Inferior parietal cortex (tissue), 1 donor: ENCODE measurements around the gene DNAJC13.

Source experiments
- DNase-seq: peaks from one replicate; pipeline ENCODE4 v3.0.0-alpha.2; 2016; ENCODE audit errors: extremely low spot score

The DNAJC13 gene

DNA sequence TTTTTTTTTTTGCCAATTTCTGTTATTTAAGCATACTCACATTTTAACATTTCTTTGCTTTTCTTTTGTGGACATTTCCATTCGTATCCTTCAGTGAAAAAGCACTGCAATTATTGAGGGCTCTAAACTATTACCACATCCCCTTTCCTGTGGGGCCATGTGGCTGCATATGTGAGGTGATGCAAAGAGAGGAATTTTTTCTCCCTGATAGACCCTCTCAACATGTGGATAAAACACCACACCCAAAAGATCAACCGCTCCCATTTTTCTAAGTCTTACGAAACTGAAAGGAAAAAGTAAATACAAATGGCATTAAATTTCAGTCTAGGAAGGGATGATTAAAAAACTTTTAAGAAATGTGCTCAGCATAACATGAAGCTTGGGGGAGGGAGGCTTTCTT, 68.8 kb downstream of the DNAJC13 start:
- DNase-seq: no peak

DNA sequence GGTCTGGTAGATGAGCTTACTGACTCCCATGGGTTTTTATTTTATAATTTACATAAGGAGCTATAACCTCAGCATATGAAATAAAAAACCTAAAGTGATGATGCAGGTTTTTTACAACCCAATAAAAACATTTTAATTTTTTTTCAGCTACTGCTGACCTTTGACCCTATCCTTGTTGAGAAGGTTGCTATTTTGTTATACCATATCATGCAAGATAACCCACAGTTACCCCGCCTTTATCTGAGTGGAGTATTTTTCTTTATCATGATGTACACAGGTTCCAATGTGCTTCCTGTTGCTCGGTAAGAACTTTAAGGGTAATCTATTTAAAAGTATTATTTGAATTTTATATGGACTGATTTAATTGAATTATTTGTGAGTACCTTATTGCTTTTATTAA, 70.8 kb downstream of the DNAJC13 start:
- no peak for DNase-seq

DNA sequence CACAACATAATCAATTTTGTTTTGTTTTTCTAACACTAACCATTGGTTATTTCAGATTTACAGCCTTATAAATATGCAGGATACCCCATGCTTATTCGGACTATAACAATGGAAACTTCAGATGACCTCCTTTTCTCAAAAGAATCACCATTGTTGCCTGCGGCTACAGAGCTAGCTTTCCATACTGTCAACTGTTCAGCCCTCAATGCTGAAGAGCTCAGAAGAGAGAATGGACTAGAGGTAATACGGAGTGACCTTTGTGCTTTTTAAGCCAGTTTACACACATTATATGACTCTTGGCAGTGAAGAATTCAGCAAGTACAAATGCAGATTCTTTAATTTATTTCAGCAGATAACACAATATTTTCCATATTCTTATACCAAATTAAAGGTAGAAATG, 81.8 kb downstream of the DNAJC13 start:
- no peak for DNase-seq

DNA sequence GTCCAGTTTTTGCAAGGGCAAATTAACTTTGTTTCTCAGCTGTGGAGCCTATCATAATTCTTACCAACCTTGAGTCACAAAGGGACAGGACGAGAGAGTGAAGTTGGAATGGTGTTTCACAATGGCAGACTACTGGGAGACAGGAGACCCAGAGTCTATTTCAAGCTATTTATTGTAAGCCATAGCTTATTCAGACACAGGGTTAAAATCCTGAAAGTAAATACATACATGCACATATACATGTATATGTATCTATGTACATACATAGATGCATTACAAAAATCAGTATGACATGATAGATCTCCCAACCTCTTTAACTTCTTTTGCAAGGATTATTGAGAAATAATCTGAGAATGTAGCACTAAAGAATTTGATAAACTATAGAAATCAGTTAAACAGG, 86.3 kb downstream of the DNAJC13 start:
- DNase-seq: no peak

DNA sequence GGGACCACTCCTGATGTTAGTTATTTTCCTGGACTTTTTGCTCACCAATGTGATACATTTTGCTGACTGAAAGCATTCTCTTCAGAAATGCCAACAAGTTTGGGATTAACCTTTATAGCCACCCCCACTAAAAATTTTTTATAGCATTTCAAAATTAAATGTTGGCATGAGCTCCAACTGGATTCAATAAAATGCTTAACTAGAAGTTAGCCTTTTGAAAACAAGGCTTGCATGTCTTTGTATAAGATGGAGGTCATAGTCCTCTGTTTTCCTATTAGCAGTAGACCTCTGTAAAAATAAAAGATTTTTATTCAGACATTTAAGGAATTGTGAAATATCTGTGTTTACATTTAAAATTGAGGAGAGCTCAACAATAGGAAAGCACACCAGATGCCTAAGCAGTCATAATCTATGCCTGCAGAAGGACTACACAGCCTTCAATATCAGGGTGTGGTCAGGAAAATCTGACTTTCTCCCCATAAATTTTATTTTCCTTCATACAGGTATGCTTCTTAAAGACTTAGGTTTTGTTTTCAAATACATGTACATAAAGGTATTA, 87.2 kb downstream of the DNAJC13 start:
- no peak for DNase-seq

DNA sequence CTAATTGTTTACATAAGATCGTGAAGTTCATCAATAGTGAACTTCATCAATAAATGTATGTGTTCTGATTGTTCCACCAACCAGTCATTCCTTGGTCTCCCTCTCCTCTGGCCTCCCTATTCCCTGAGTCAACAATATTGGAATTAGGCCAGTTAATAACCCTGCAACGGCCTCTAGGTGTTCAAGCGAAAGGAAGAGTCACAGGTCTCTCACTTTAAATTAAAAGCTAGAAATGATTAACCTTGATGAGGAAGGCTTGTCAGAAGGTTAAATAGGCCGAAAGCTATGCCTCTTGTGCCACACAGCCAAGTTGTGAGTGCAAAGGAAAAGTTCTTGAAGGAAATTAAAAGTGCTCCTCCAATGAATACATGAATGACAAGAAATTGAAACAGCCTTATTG, 90.4 kb downstream of the DNAJC13 start:
- no peak for DNase-seq

DNA sequence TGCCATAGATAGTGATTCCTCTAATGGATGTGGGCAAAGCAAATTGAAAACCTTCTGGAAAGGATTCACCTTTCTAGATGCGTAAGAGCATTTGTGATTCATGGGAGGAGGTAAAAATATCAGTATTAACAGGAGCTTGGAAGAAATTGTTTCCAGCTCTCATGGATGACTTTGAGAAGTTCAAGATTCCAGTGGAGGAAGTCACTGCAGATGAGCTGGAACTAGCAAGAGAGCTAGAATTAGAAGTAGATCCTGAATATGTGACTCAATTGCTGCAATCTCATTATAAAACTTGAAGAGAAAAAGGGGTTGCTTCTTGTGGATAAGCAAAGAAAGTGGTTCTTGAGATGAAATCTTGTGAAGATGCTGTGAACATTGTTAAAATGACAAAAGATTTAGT, 91.8 kb downstream of the DNAJC13 start:
- DNase-seq: no peak

DNA sequence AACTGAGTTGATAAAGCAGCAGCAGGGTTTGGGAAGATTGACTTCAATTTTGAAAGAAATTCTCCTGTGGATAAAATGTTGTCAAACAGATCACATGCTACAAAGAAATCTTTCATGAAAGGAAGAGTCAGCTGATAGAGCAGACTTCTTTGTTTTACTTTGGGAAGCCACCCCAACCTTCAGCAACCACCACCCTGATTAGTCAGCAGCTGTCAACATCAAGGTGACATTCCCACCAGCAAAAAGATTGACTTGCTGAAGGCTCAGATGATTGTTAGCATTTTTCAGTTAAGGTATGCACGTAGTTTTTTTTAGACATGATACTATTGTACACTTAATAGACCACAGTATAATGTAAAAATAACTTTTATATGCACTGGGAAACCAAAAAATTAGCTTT, 92.2 kb downstream of the DNAJC13 start:
- no peak for DNase-seq

DNA sequence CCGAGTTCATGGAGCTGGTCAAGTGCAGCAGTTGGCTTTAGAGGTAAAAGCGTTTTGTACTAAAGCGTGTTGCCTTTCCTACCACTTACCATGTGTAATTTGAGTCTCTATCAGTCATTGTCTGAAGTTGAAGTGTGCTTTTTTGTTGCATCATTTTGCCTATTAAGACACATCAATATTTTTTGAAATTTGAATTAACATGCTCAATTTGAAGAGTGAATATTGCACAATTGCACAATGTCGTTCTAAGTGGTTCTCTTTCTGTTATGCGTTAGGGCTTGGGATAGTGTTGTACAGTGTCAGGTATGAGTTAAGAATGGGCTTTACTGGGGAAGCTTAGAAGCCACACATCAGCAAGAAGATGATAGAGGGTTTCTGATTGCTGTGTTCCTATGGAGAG, 95.8 kb downstream of the DNAJC13 start:
- DNase-seq: no peak

DNA sequence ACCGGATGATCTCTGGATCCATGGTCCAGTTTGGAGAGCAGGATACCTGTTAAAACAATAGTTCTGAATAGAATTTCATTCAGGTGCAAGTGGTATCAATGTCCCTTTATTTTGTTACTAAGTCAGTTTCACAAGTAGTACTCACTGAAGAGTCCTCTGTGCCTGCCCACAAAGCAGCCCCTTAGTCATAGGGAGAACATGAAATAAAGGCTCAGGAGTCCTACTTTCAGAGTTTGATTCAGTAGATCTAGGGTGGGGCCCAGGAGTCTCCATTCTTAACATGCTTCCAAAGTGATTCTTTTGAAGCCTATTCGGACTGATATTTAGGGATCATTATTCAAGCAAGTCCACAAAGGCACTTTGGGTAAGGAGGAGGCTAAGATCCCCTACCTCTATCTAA, 100.0 kb downstream of the DNAJC13 start:
- DNase-seq: no peak

DNA sequence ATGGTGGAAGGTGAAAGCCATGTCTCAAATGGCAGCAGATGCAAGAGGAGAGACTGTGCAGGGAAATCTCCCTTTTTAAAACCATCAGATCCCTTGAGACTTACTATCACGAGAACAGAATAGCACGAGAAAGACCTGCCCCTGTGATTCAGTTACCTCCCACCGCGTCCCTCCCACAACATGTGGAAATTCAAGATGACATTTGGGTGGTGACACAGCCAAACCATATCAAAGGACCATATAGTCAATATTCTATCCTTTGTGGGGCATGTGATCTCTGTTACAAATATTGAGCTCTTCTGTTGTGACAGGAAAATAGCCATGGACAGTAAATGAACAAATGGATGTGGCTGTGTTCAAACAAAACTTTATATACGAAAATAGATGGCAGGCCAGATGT, 102.6 kb downstream of the DNAJC13 start:
- DNase-seq: no peak

DNA sequence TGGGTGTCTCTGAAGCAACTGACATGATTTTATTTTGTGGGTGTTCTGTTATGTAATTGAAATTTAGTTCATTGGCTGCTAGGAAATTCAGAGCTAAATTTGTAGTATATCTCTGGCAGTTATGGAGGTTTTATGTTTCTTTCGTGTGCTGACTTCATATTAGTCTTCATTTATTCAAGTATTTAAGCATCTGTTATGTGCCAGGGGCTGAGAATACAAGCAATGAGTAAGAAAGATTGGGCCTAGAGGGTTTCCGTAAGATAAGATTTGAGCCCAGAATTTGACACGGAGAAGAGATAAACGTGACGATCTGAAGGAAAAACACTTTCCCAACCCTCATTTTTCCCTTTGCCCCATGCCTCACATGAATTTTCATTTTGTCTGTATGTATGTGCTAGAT, 104.6 kb downstream of the DNAJC13 start:
- peak; percentile 57 for DNase-seq

DNA sequence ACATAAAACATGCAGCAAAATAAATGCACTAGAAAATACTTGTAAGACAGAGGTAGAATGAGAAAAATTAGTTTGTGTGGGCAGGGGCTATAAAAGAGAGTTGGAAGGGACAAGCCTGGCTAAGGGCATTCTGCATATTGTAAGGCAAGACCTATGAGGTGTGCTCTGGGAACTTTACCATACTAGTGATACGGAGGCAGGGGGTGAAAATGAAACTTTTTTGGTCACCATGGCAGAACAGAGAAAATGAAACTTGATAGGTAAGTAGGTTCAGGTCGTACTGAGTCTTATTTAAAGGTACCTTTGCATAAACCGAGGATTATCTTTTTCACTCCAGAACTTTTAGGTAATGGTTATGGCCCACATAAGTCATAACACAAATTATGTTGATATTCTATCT, 105.1 kb downstream of the DNAJC13 start:
- no peak for DNase-seq

DNA sequence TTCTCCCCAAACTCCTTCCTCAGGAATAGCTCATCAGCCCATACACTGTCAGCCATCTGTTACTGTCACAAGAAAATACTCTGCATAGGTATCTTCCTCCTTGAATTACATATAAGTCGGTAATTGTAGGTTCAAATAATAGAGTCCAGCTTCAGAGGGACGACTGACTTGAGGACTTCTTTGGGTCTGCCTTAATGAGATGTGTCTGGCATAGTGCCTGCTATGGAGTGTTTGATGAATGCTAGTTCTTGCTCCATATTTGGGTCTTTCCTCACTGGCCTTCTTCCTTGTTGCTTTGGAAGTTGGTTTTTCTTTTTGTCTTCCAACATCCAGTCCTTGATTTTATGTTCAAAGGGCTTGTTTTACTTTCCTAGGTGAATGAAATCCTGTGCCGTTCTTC, 113.3 kb downstream of the DNAJC13 start:
- no peak for DNase-seq

DNA sequence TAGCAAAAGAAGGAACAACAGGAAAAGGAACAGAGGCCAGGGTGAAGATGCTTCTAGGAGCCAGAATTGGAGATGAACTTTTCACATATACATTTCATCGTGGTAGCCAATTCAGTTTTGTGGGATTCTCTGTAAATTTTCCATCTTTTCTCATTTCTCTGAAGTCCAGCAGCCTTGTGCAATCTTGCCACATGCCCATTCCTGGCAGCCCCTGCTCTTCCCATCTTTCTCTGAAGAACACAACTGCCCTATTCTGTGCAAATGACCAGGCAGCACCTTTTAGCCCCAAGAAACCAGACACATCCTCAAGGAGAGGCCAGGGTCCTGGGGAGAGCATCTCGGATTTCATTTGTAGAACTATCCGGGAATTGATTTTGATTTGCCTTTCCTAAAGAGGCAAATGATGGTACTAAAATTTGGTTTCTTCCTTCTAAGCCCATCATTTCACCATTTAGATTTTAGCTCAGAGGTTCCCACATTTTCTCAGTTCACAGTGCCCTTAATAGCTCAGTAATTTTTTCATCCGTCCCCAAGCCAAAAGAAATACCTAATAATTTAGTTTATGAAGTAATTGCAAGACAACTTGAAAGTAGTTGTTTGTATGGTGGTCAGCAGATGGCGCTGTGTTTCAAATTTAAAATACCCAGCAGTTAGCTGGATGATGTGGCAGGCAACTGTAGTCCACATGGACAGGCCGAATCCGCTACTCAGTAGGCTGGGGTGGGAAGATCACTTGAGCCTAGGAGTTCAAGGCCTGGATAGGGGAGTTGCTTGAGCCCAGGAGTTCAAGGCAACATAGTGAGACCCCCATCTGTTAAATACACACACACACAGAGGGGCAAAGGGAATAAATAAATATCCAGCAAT, 118.5 kb downstream of the DNAJC13 start:
- DNase-seq: peak; percentile 69

DNA sequence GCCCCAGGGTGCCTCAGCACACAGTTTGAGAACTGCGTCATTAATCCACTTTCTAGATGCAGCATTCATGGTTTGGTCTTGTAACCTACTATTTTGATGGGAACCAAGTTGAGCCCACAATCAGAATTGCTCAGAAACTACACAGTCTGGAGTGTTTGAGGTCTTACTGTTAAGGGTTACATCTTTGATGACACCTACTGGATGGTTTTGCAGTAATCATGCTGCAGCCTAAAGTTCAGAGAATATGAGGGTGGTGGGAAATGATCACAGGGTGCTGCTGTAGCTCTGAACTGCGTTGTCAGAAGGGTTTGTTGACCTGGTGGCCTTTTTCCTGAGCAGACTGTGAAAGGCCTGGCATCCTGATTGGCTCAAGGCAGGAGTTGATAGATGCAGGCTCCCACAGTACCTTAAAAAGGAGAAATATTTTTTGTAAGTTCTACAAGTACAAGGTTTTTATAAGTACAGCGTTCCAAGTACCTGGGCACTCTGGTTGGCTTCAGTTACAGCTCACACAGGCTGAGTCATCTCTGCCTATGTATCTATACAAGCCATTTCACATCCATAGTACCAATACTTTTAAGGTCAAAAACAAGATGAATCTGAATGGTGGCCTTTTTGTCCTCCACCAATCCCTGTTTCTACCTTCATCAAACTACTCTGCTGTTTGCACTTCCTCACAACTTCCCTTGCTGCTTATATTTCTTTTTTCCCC, 119.3 kb downstream of the DNAJC13 start:
- DNase-seq: no peak

DNA sequence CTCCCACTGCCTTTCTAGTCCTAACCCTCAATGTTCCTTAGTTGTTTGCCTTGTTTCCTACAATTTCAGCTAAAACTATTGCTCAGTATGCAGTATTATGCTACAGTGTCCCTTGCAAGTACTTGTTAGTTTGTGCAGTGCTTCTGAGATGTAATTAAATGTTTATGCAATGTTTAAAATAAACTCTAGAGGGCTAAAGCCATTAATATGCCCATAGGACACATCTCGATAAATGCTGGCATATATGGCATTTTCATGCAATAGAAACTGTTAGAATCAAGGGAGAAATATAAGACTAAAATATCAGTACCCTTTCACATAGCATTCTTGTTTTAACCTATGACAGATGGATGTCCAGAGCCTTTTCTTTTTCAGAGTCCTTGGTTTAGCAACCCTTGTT, 120.0 kb downstream of the DNAJC13 start:
- DNase-seq: no peak

DNA sequence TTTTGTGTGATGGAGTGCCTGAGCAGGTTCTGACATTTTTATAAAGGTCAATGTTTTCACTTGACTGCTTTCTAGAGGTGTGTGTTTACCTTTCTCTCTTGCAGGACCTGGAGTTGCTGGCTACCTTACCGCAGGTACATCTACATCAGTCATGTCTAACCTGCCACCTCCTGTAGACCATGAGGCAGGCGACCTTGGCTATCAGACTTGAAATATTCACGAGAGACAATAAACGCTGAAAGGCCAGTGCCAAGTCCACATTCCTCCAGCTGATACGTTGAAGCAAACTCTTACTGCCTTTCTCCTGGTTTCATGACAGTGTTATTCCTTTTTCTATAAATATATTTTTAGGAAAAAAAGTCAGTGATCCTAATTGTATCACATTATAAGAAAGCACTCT, 120.8 kb downstream of the DNAJC13 start:
- no peak for DNase-seq

DNA sequence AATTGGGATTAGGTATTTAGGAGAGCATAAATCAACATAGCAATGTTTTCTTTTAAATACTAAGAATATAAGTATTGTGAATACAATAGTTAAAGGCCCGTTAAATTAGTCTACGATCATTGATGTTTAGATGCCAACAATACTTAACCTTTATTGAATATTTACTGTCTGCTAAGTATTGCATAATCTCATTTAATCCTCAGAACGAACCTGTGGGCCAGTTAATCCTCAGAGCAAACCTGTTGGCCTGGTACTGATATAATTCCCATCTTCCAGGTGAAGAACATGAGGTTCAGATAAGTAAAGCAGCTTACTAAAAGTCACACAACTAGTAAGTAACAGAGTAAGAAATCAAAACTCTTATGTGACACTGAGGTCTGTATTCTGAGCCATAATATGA, 122.4 kb downstream of the DNAJC13 start:
- no peak for DNase-seq

DNA sequence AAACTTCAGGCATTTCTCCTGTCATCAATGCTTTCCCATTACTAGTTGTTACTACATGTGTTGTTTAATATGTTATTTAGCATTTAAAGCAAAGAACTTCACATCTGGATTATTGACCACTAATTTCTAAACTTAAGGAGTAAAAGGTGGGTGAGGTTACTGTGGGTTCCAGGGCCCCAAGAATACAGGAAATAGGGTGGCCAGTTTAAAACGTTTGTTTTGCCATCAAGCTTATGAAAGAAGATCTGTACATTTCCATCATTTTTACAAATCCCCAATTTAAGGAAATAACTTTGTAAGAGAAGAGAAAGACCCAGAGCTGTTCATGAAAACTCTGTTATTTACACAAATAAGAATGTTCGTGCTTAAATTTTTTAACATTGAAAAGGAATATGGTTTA, 125.3 kb downstream of the DNAJC13 start:
- DNase-seq: no peak

DNA sequence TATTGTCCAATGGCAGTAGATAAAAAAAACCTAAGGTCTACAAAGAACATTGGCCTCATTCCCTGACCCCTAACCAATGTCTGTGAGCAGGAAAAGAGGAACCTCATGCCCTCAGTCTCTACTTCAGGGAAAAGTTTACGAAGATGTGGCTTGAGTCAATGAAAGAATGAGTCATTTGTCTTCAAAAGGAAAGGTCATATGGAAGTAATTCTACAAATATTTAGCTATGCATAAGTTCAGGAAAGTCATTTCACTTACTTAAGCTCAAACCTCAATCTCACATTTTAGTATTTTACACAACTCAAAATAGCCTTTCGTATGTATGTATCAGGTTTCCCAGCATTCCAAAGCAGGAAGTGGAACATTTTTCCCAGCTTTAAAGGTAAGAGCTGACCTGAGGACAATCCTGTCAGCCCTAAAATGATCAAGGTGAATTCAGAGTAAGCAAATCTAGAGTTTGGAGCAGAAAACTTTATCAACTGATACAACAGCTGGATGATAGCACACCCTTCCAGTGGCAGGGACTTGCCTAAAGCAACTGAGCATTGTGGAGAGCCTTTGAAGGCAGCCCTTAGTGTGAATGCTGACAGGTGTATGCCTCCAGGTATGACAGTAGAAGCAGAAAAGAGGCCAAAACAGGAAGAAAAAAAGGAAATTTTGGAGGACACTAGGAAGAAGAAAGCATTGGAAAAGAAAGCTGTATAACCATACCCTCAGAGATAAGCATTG, 125.9 kb downstream of the DNAJC13 start:
- DNase-seq: no peak

DNA sequence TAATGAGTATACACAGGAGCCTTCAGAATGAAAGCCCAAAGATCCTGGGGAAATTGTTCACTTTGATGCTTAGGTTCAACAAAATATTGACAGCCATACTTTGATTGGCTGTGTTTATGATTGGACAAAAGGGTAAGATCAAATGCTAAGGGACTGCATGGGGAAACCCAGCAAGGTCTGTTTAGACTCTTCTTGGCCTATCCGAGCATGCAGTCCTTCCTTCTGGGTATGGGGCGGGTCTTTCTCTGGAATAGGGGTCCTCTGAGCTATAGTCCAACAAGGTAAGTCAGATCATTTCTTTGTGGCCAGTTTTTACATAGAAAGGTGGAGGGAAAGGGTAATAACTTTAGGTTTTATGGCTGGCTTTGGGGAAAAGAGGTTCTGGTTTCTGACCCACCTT, 126.8 kb downstream of the DNAJC13 start:
- no peak for DNase-seq
